ENCODE data around the gene SPECC1. TPM values are rescaled to one million over a fixed set of nuclear protein-coding genes. Genes with fewer than 3 reads are reported as not detected.

SPECC1 gene
- total and polyA plus RNA-seq, 9 of the 15 experiments (the other 6 are each of a cell fraction or from before 2014, with no cell fraction given), result 2.4 to 19.6 (median 14.7) TPM

GRCh38 chr17:20109076-20109475 is 99.9 kb downstream of the SPECC1 start:
- ChIA-PET POLR2A (no interaction called here), CTCF (ENCODE audit: low intra/inter-chr PET ratio) (no interaction called here)
- Histone ChIP-seq H3K27ac (ENCODE audit: extremely low read depth, low read depth, low read length) (no peak overlapping the region), H3K4me3 (no peak overlapping the region), H3K9ac (ENCODE audit: insufficient read depth in 1 of 2, low read depth in 2 of 2, low read length in 2 of 2) (no peak overlapping the region), H3K36me3 (ENCODE audit: control insufficient read depth, insufficient read depth, low read length) (no peaks in the 10 kb centered on the region), H4K20me1 (replicated peaks; ENCODE audit: control insufficient read depth, insufficient read depth, low read length) (no peaks in the 10 kb centered on the region), H3K79me2 (ENCODE audit: control insufficient read depth, insufficient read depth, low read length) (no peaks in the 10 kb centered on the region), H3K4me2 (ENCODE audit: insufficient read depth, low read length) (no peak overlapping the region), H2AFZ (ENCODE audit: low read depth, low read length) (no peak overlapping the region), H3K27me3 (ENCODE audit: control insufficient read depth in 2 of 2, insufficient read depth in 2 of 2, low read length in 2 of 2) (no peaks in the 10 kb centered on the region), H3K9me1 (ENCODE audit: control insufficient read depth, insufficient read depth, low read length) (no peaks in the 10 kb centered on the region), H3K4me1 (replicated peaks in 1 of 2; ENCODE audit: control insufficient read depth in 2 of 2, insufficient read depth in 2 of 2, low read length in 2 of 2) (no peaks in the 10 kb centered on the region), H3K9me3 (replicated peaks; ENCODE audit: control insufficient read depth, insufficient read depth, low read depth, low read length) (no peaks in the 10 kb centered on the region)
- 74% methylated on average over 3 of the region's 5 CpGs for WGBS (ENCODE audit: insufficient coverage, low coverage, missing lambda C conversion rate)
- TF ChIP-seq ELK1 (CRISPR knock-in tag; IDR thresholded peaks at IDR 0.05) (no peak), RB1 (IDR thresholded peaks at IDR 0.05; ENCODE audit: low read depth) (no peak), SNAPC5 (CRISPR knock-in tag; IDR thresholded peaks at IDR 0.05) (no peak), RBBP5 (IDR thresholded peaks at IDR 0.05; ENCODE audit: borderline replicate concordance, insufficient read depth, low read length, poor library complexity, severe bottlenecking) (no peak), ZNF584 (CRISPR knock-in tag; IDR thresholded peaks at IDR 0.05; ENCODE audit: low read depth) (no peak), BRD9 (IDR thresholded peaks at IDR 0.05; ENCODE audit: low read depth, partially characterized antibody) (no peak), XRCC4 (IDR thresholded peaks at IDR 0.05; ENCODE audit: extremely low read depth, insufficient read depth, insufficient read length) (no peak), ETS2 (tag; IDR thresholded peaks at IDR 0.05; ENCODE audit: borderline replicate concordance, poor library complexity, severe bottlenecking) (no peak), ZNF589 (CRISPR knock-in tag; IDR thresholded peaks at IDR 0.05; ENCODE audit: low read depth) (no peak), SETDB1 (IDR thresholded peaks at IDR 0.05; ENCODE audit: low read length) (no peak), TCF7 (IDR thresholded peaks at IDR 0.05; ENCODE audit: borderline replicate concordance) (no peak), GATAD2A (IDR thresholded peaks at IDR 0.05) (no peak), PHF21A (IDR thresholded peaks at IDR 0.05; ENCODE audit: borderline replicate concordance, low read depth) (no peak), MAFF (IDR thresholded peaks at IDR 0.05; ENCODE audit: low read length) (no peak), ZBTB26 (CRISPR knock-in tag; IDR thresholded peaks at IDR 0.05) (no peak), TRIM25 (IDR thresholded peaks at IDR 0.05; ENCODE audit: borderline replicate concordance) (no peak), IRF2 (CRISPR knock-in tag; IDR thresholded peaks at IDR 0.05) (no peak), RBM34 (IDR thresholded peaks at IDR 0.05; ENCODE audit: borderline replicate concordance, insufficient read depth, low read length) (no peak), CXXC5 (CRISPR knock-in tag; IDR thresholded peaks at IDR 0.05) (no peak)
- intact Hi-C loops (cut with micrococcal nuclease) (no loop called here), in situ Hi-C loops (cut with MboI) (no loop called here)
- FAIRE-seq, result no peak
- BruUV-seq (replicated peaks), result no TSS peak
- no peak for ATAC-seq
- no peak for DNase-seq (ENCODE audit: extremely low read depth in 1 of 4, low spot score in 3 of 4)
